ENCODE results near the gene ISL2. TPM values are rescaled to one million over a fixed set of nuclear protein-coding genes. Genes with fewer than 3 reads are reported as not detected.

The ISL2 gene
- total and polyA plus RNA-seq, 9 of the 15 experiments (the other 6 are each of a cell fraction or from before 2014, with no cell fraction given), result 0.15 to 23.7 (median 4.0) TPM

GRCh38 chr15:76337696-76338485 is 1.3 kb downstream of the ISL2 start (continued):
- TF ChIP-seq PATZ1 (CRISPR knock-in tag; IDR thresholded peaks at IDR 0.05; ENCODE audit: borderline replicate concordance) (no peak), DMBX1 (CRISPR knock-in tag; IDR thresholded peaks at IDR 0.05; ENCODE audit: borderline replicate concordance) (no peak), ZFPM2 (CRISPR knock-in tag; IDR thresholded peaks at IDR 0.05) (no peak), HDGF (IDR thresholded peaks at IDR 0.05) (no peak), GABPA (tag; conservative IDR thresholded peaks at IDR 0.05; ENCODE audit: low read depth) (no peak), TCF3 (CRISPR knock-in tag; IDR thresholded peaks at IDR 0.05) (no peak), CREB3L1 (IDR thresholded peaks at IDR 0.05; ENCODE audit: borderline replicate concordance, low read depth) (no peak), ZBTB5 (IDR thresholded peaks at IDR 0.05) (no peak), UBTF (IDR thresholded peaks at IDR 0.05; ENCODE audit: borderline replicate concordance in 1 of 2, low read depth in 2 of 2, low read length in 2 of 2) (peak in 1 of 2 experiments; percentile 76; a peak in 1 of 4 replicates), CBX2 (IDR thresholded peaks at IDR 0.05; ENCODE audit: insufficient read depth, low read length, poor library complexity, severe bottlenecking) (no peak), TCF7 (IDR thresholded peaks at IDR 0.05; ENCODE audit: borderline replicate concordance) (no peak), ZNF639 (CRISPR knock-in tag; conservative IDR thresholded peaks at IDR 0.05 in 1 of 2, IDR thresholded peaks at IDR 0.05 in 1 of 2) (0 out of 4 replicates have a peak, but pooled peaks of 1 of the 2 experiments have one; percentile 26)
